Spleen (tissue), 7 donors: Measurements from ENCODE around the gene STXBP5L.

Source experiments
- POLR2AphosphoS5 ChIP-seq, 3 donors: sonication (generic); formaldehyde crosslinking; IDR thresholded peaks; one replicate each; pipeline ENCODE4 v1.5.1; 2017; ENCODE audit warnings: antibody characterized with exemption in 3 of 3
- TF ChIP-seq, protein P1 (sequence below), 11 experiments: fragments of 200-600 bp in 7 of 11; fragments of 450-650 bp in 4 of 11; sonication (generic) in 4 of 11; IDR thresholded peaks in 8 of 11; conservative IDR thresholded peaks in 3 of 11; 1 replicate in 7 of 11; 2 replicates in 4 of 11; pipeline versions ENCODE4 v1.4.0 to v1.8.0; 2016 to 2021; ENCODE audit warnings: antibody characterized with exemption in 11 of 11, inconsistent platforms in 4 of 11, mild to moderate bottlenecking in 1 of 11
- donor health status: DM: no; HTN: no; CAD: no; lungs with moderate emphysema.
- donor health status: DM: no; HTN: no; CAD: no.
- donor health status: DM: no; HTN: no; CAD: no.

GRCh38 chr3:121436074-121436473 is 528.1 kb downstream of the STXBP5L start:
- TF ChIP-seq POLR2AphosphoS5 (IDR thresholded peaks at IDR 0.05) = no peak
- TF ChIP-seq, protein P1, sequence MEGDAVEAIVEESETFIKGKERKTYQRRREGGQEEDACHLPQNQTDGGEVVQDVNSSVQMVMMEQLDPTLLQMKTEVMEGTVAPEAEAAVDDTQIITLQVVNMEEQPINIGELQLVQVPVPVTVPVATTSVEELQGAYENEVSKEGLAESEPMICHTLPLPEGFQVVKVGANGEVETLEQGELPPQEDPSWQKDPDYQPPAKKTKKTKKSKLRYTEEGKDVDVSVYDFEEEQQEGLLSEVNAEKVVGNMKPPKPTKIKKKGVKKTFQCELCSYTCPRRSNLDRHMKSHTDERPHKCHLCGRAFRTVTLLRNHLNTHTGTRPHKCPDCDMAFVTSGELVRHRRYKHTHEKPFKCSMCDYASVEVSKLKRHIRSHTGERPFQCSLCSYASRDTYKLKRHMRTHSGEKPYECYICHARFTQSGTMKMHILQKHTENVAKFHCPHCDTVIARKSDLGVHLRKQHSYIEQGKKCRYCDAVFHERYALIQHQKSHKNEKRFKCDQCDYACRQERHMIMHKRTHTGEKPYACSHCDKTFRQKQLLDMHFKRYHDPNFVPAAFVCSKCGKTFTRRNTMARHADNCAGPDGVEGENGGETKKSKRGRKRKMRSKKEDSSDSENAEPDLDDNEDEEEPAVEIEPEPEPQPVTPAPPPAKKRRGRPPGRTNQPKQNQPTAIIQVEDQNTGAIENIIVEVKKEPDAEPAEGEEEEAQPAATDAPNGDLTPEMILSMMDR (IDR thresholded peaks at IDR 0.05 in 8 of 11, conservative IDR thresholded peaks at IDR 0.05 in 3 of 11) = no peak
